Effector CD8-positive, alpha-beta T cell (primary cell): ENCODE results near the gene GAL3ST2.

ENCODE experiments used
- DNase-seq: peaks from one replicate; lab custom pipeline; 2025; lab: John Stamatoyannopoulos, UW

The GAL3ST2 gene

GRCh38 chr2:241844831-241845578 is 68.4 kb downstream of the GAL3ST2 start:
- DNase-seq, result no peak

- DNase-seq, result no peak
Measured at GRCh38 chr2:241846406-241846805, 69.8 kb downstream of the GAL3ST2 start.

GRCh38 chr2:241848761-241849615 is 72.4 kb downstream of the GAL3ST2 start:
- DNase-seq, result no peak

GRCh38 chr2:241849616-241850543 is 73.3 kb downstream of the GAL3ST2 start:
- DNase-seq, result no peak

GRCh38 chr2:241850544-241851324 is 74.1 kb downstream of the GAL3ST2 start:
- no peak for DNase-seq

- no peak for DNase-seq
Measured at GRCh38 chr2:241851325-241852115, 74.9 kb downstream of the GAL3ST2 start.

GRCh38 chr2:241852116-241852980 is 75.7 kb downstream of the GAL3ST2 start:
- no peak for DNase-seq

- no peak for DNase-seq
Measured at GRCh38 chr2:241852981-241853631, 76.5 kb downstream of the GAL3ST2 start.
